ENCODE measurements around the gene MYOD1. TPM values are rescaled to one million over a fixed set of nuclear protein-coding genes. Genes with fewer than 3 reads are reported as not detected.

The MYOD1 gene
- total RNA-seq, 1 experiment from 2014 or later: not detected

DNA sequence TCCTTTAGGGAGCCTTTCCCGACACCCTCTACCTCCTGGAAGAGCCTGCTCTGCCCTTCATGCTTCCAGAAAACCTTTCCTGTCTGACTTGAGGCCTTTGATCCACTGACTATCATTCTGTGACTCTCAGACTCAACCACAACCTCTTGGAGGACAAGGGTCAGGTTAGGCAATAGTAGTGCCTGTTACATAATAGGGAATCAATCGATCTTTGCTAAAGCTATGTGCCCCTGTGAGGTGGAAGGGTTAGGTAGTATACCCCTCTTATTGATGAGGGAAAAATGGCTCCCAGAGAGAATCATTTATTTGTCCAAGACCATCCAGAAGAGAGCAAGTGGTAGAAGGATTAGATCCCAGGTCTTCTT, 31.4 kb downstream of the MYOD1 start:
- no peak overlapping the region for H3K4me2 ChIP-seq (ENCODE audit: low read length)
- no peaks in the 10 kb centered on the region for H3K9me3 ChIP-seq (ENCODE audit: control insufficient read depth in 1 of 2, insufficient read depth in 1 of 2, low read depth in 1 of 2, low read length in 2 of 2)
- H3K36me3 ChIP-seq (ENCODE audit: control insufficient read depth in 1 of 2, insufficient read depth in 2 of 2, low read length in 2 of 2): no peaks in the 10 kb centered on the region
- ChIA-PET POLR2A (no interaction called here), RAD21 (ENCODE audit: low non-redundant PET in 1 of 2, low total read pairs in 2 of 2, uncharacterized antibody in 2 of 2, unreplicated experiment in 2 of 2) (no interaction called here), CTCF (no interaction called here)
- no peak overlapping the region for H2AFZ ChIP-seq (ENCODE audit: low read depth, low read length, poor library complexity, severe bottlenecking)
- H3K27me3 ChIP-seq (ENCODE audit: insufficient read depth, low read length): peaks cover 19% of the 10 kb centered on the region; the same call in 1 of the 2 replicates
- BruUV-seq (replicated peaks): no TSS peak
- H3K9ac ChIP-seq (ENCODE audit: low read length): no peak overlapping the region
- no peaks in the 10 kb centered on the region for H3K4me1 ChIP-seq (ENCODE audit: control insufficient read depth in 1 of 2, insufficient read depth in 2 of 2, low read length in 2 of 2)
- no peaks in the 10 kb centered on the region for H3K79me2 ChIP-seq (ENCODE audit: insufficient read depth, low read length)
- H3K27ac ChIP-seq (ENCODE audit: low read depth, low read length): no peak overlapping the region
- H3K4me3 ChIP-seq (replicated peaks in 1 of 2; ENCODE audit: low read depth in 1 of 2, low read length in 2 of 2): no peak overlapping the region
- H3K9me2 ChIP-seq (ENCODE audit: insufficient read depth): no peaks in the 10 kb centered on the region
- DNase-seq (ENCODE audit: low read depth, low spot score) (no peak), ATAC-seq (no peak)
- H4K20me1 ChIP-seq (ENCODE audit: insufficient read depth): no peaks in the 10 kb centered on the region
- TF ChIP-seq YY1 (IDR thresholded peaks at IDR 0.05; ENCODE audit: extremely low read depth, insufficient replicate concordance, low read depth, low read length) (no peak), CBX3 (IDR thresholded peaks at IDR 0.05; ENCODE audit: low read depth) (no peak), SP1 (IDR thresholded peaks at IDR 0.05; ENCODE audit: low read depth) (no peak), CEBPB (IDR thresholded peaks at IDR 0.05; ENCODE audit: low read depth) (no peak), ZFX (IDR thresholded peaks at IDR 0.05) (no peak), ZNF274 (IDR thresholded peaks at IDR 0.05; ENCODE audit: low read depth, low read length) (no peak), EGR1 (IDR thresholded peaks at IDR 0.05; ENCODE audit: low read depth) (no peak)
- TF ChIP-seq, protein P1, sequence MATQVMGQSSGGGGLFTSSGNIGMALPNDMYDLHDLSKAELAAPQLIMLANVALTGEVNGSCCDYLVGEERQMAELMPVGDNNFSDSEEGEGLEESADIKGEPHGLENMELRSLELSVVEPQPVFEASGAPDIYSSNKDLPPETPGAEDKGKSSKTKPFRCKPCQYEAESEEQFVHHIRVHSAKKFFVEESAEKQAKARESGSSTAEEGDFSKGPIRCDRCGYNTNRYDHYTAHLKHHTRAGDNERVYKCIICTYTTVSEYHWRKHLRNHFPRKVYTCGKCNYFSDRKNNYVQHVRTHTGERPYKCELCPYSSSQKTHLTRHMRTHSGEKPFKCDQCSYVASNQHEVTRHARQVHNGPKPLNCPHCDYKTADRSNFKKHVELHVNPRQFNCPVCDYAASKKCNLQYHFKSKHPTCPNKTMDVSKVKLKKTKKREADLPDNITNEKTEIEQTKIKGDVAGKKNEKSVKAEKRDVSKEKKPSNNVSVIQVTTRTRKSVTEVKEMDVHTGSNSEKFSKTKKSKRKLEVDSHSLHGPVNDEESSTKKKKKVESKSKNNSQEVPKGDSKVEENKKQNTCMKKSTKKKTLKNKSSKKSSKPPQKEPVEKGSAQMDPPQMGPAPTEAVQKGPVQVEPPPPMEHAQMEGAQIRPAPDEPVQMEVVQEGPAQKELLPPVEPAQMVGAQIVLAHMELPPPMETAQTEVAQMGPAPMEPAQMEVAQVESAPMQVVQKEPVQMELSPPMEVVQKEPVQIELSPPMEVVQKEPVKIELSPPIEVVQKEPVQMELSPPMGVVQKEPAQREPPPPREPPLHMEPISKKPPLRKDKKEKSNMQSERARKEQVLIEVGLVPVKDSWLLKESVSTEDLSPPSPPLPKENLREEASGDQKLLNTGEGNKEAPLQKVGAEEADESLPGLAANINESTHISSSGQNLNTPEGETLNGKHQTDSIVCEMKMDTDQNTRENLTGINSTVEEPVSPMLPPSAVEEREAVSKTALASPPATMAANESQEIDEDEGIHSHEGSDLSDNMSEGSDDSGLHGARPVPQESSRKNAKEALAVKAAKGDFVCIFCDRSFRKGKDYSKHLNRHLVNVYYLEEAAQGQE (IDR thresholded peaks at IDR 0.05; ENCODE audit: low read depth): no peak
- TF ChIP-seq, protein P2, sequence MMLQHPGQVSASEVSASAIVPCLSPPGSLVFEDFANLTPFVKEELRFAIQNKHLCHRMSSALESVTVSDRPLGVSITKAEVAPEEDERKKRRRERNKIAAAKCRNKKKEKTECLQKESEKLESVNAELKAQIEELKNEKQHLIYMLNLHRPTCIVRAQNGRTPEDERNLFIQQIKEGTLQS (IDR thresholded peaks at IDR 0.05): no peak
- intact Hi-C loops (cut with micrococcal nuclease): no loop called here
